ENCODE data around the gene PTPRN2. TPM values are rescaled to one million over a fixed set of nuclear protein-coding genes. Genes with fewer than 3 reads are reported as not detected.

PTPRN2 gene
- total RNA-seq, 1 experiment from 2014 or later, result 2.1 TPM

GRCh38 chr7:158174947-158175346 is 412.7 kb downstream of the PTPRN2 start:
- H3K4me2 ChIP-seq (ENCODE audit: low read length), result no peak overlapping the region
- RAD21 ChIA-PET (ENCODE audit: low non-redundant PET in 1 of 2, low total read pairs in 2 of 2, uncharacterized antibody in 2 of 2, unreplicated experiment in 2 of 2), result no interaction called here
- no peak overlapping the region for H3K4me3 ChIP-seq (replicated peaks in 1 of 2; ENCODE audit: low read depth in 1 of 2, low read length in 2 of 2)
- no peaks in the 10 kb centered on the region for H4K20me1 ChIP-seq (ENCODE audit: insufficient read depth)
- no peaks in the 10 kb centered on the region for H3K27me3 ChIP-seq (ENCODE audit: insufficient read depth, low read length)
- intact Hi-C loops (cut with micrococcal nuclease), result no loop called here
- ATAC-seq, result no peak
- POLR2A ChIA-PET, result no interaction called here
- no peaks in the 10 kb centered on the region for H3K9me3 ChIP-seq (ENCODE audit: control insufficient read depth in 1 of 2, insufficient read depth in 1 of 2, low read depth in 1 of 2, low read length in 2 of 2)
- H3K79me2 ChIP-seq (ENCODE audit: insufficient read depth, low read length), result no peaks in the 10 kb centered on the region
- CTCF ChIA-PET, result no interaction called here
- H3K4me1 ChIP-seq (ENCODE audit: control insufficient read depth in 1 of 2, insufficient read depth in 2 of 2, low read length in 2 of 2), result no peaks in the 10 kb centered on the region
- no peaks in the 10 kb centered on the region for H3K36me3 ChIP-seq (ENCODE audit: control insufficient read depth in 1 of 2, insufficient read depth in 2 of 2, low read length in 2 of 2)
- H3K27ac ChIP-seq (ENCODE audit: low read depth, low read length), result no peak overlapping the region
- DNase-seq (ENCODE audit: low read depth, low spot score), result no peak
- H2AFZ ChIP-seq (ENCODE audit: low read depth, low read length, poor library complexity, severe bottlenecking), result no peak overlapping the region
- no TSS peak for BruUV-seq (replicated peaks)
- no peaks in the 10 kb centered on the region for H3K9me2 ChIP-seq (ENCODE audit: insufficient read depth)
- H3K9ac ChIP-seq (ENCODE audit: low read length), result no peak overlapping the region
- TF ChIP-seq FOSL1 (IDR thresholded peaks at IDR 0.05; ENCODE audit: low read depth), result no peak
- TF ChIP-seq EGR1 (IDR thresholded peaks at IDR 0.05; ENCODE audit: low read depth), result no peak

GRCh38 chr7:158167373-158167772 is 420.2 kb downstream of the PTPRN2 start:
- ChIA-PET CTCF (no interaction called here), POLR2A (no interaction called here), RAD21 (ENCODE audit: low non-redundant PET in 1 of 2, low total read pairs in 2 of 2, uncharacterized antibody in 2 of 2, unreplicated experiment in 2 of 2) (no interaction called here)
- H3K9me2 ChIP-seq (ENCODE audit: insufficient read depth), result no peaks in the 10 kb centered on the region
- H3K27ac ChIP-seq (ENCODE audit: low read depth, low read length), result no peak overlapping the region
- no peak overlapping the region for H2AFZ ChIP-seq (ENCODE audit: low read depth, low read length, poor library complexity, severe bottlenecking)
- H3K36me3 ChIP-seq (ENCODE audit: control insufficient read depth in 1 of 2, insufficient read depth in 2 of 2, low read length in 2 of 2), result no peaks in the 10 kb centered on the region
- no peak overlapping the region for H3K9ac ChIP-seq (ENCODE audit: low read length)
- ATAC-seq, result no peak
- no peaks in the 10 kb centered on the region for H3K4me1 ChIP-seq (ENCODE audit: control insufficient read depth in 1 of 2, insufficient read depth in 2 of 2, low read length in 2 of 2)
- no peak overlapping the region for H3K4me2 ChIP-seq (ENCODE audit: low read length)
- no peaks in the 10 kb centered on the region for H3K9me3 ChIP-seq (ENCODE audit: control insufficient read depth in 1 of 2, insufficient read depth in 1 of 2, low read depth in 1 of 2, low read length in 2 of 2)
- no peaks in the 10 kb centered on the region for H3K79me2 ChIP-seq (ENCODE audit: insufficient read depth, low read length)
- peaks cover 2% of the 10 kb centered on the region; the same call in 1 of the 2 replicates for H3K27me3 ChIP-seq (ENCODE audit: insufficient read depth, low read length)
- no peak for DNase-seq (ENCODE audit: low read depth, low spot score)
- no TSS peak for BruUV-seq (replicated peaks)
- H4K20me1 ChIP-seq (ENCODE audit: insufficient read depth), result no peaks in the 10 kb centered on the region
- intact Hi-C loops (cut with micrococcal nuclease), result no loop called here
- no peak for TF ChIP-seq EGR1 (IDR thresholded peaks at IDR 0.05; ENCODE audit: low read depth)
- no peak for TF ChIP-seq EZH2phosphoT487 (IDR thresholded peaks at IDR 0.05; ENCODE audit: borderline replicate concordance)
- no peak for TF ChIP-seq ELF1 (IDR thresholded peaks at IDR 0.05; ENCODE audit: borderline replicate concordance, low read depth)
- no peak for TF ChIP-seq ATF3 (IDR thresholded peaks at IDR 0.05)
- TF ChIP-seq CEBPB (IDR thresholded peaks at IDR 0.05; ENCODE audit: low read depth), result no peak
- no peak overlapping the region for H3K4me3 ChIP-seq (replicated peaks in 1 of 2; ENCODE audit: low read depth in 1 of 2, low read length in 2 of 2)
